CD4-positive, alpha-beta T cell treated with Interleukin-10 for 1 hour (primary cell): ENCODE measurements around the gene ZNF181.

Source experiments
- DNase-seq: peaks from one replicate; pipeline ENCODE4 v3.0.0-alpha.2; 2020

The ZNF181 gene

GRCh38 chr19:34759218-34759917, 25.3 kb downstream of the ZNF181 start:
- no peak for DNase-seq

GRCh38 chr19:34766386-34766785, 32.3 kb downstream of the ZNF181 start:
- no peak for DNase-seq

- no peak for DNase-seq
Observed at GRCh38 chr19:34767951-34768350, 33.9 kb downstream of the ZNF181 start.

DNA sequence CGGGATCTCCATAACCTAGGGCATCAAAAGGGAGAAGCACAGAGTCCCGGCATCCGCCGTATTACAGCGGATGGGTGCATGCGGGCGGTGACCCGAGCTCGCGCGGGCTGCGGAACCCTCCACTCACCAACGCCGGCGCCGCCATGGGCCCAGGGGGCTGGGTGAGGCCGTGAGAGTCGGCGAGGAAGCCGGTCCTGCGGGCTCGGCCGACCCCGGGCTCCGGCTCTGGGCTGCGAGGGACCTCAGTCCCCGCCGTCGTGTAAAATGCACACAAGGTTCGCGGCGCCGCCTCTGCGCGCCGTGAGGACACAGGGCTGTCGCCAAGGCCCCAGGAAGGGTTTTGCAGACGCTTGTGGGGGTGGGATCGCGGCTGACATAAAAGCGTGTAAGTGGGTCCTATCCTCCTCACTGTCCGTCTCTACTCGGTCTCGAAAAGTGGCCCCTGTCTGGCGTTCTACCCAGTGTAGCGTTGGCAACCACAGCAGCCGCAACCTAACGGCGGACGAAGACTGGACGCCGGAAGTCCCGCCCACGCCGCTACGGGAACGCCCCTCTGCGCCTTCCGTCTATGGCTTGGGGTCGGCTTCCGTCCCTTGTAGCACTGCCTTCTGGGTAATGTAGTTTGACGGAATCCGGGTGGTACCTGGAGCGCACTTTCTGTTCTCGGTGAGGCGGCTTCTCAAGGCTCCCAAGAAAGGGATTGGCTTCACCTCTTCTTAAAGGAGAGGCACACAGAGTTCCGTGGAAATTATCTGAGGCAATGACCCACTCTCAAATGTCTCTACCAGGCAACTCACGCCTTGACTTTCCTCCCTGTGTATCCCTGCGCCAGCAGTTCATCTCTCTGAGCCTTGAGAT, 38.9 kb downstream of the ZNF181 start, which contains the start of gene ZNF599:
TSS of gene ZNF599 (minus strand) at position 519 of the 858 bp plus-strand sequence. CDS start at position 145, 374 bp downstream.
- peak; percentile 92 for DNase-seq

DNA sequence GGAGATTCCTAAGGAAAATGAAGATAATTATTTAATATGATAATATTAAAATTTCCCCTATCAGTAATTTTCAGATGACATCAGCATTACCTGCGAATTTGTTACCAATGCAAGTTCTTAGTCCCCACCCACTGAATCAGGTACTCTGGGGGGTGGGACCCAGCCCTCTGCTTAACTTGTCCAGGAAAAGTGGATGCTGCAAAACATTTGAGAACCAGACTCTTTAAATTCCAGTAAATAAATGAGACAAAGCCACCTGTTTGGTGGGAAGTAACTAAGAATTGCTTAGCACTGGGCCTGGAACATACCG, 39.5 kb downstream of the ZNF181 start:
- no peak for DNase-seq

DNA sequence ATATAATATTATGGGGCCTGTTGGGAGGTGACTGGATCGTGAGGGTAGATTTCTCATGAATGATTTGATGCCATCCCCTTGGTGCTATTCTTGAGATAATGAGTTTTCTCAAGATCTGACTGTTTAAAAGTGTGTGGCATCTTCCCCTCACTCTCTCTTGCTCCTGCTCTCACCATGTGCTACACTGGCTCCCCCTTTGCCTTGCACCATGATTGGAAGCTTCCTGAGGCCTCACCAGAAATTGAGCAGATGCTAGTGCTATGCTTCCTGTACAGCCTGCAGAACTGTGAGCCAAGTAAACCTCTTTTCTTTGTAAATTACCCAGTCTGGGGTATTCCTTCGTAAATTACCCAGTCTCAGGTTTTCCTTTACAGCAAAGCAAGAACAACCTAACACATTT, 40.8 kb downstream of the ZNF181 start:
- DNase-seq: no peak

- DNase-seq: no peak
Observed at GRCh38 chr19:34778342-34778741, 44.3 kb downstream of the ZNF181 start.

DNA sequence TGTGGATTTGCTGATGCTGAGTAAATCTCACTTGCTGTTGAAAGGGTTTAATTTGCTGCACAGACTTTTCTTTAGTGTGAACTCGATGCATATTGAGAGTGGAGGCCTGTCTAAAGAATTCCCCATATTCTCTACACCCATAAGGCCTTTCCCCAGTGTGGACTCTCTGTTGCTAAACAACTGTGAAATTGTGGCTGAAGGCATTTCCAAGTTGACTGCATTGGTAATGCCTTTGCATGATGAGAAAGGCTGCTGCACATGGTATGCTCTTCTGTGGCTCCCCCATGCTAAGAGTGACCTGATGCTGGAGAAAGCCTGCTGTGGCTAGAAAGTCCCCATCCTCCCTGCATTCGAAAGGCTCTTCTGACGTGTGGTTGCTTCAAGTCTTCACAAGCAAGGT, 45.6 kb downstream of the ZNF181 start:
- no peak for DNase-seq

- no peak for DNase-seq
Observed at GRCh38 chr19:34786236-34786635, 52.2 kb downstream of the ZNF181 start.

DNA sequence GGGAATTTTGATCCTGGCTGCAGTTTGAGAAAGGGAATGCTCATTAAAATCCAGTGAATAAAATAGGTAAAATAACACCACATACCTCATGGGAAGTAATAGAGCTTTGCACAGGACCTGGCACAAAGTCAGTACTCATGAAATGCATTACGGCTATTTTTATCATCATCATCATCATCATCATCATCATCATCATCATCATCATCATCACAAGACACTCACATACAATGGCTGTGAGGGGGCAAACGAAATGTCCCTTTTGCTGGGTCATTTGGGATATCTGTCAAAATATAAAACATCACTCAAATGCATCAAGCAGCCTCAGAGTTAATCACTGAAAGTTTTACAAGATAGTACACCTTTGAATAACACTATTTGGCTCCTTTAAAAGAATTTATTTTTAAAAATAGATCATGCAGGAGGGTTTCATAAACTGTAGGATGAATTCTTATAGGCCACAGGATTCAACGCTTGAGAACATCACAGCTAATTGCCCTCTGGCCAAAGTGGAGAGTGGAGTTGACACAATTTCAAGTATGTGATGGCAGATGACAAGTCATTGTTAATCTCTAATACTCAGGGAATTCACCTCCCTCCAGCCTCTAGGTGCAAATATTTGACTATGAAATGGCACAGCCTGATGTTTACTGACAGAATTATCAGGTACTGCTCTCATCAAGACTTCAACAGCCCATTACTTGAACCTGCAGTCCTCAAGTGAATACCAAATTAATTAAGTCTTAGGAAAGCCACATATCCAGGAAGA, 53.2 kb downstream of the ZNF181 start:
- DNase-seq: no peak

- DNase-seq: no peak
Observed at GRCh38 chr19:34788074-34788473, 54.0 kb downstream of the ZNF181 start.

DNA sequence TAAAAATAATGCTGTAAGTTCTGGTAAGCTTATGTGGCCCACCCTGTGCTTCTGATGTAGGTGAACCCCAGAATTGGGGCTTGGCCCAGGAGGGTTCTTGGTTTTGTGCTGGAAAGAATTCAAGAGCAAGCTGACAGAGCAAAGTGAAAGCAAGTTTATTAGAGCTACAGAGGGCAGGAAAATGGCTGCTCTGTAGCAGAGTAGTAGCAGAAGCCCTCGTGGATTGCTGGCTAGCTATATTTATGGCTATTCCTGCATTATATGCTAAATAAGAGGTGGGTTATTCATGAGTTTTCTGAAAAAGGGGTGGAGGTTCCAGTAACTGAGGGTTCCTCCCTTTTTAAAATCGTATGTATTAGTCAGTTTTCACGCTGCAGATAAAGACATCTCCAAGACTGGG, 59.5 kb downstream of the ZNF181 start:
- DNase-seq: no peak

- DNase-seq: no peak
Observed at GRCh38 chr19:34794066-34794960, 60.3 kb downstream of the ZNF181 start.
